Ectodermal cell (in vitro differentiated cells): Measurements from ENCODE around the gene ZNF619.

Source experiments
- H3K27ac ChIP-seq: 2 replicates; pipeline ENCODE4 v1.7.0; 2013; ENCODE audit warnings: mild to moderate bottlenecking, low read depth, low read length; ENCODE audit not compliant: insufficient read depth, poor library complexity, severe bottlenecking
- H3K27me3 ChIP-seq: 2 replicates; pipeline ENCODE4 v1.7.0; 2013; ENCODE audit warnings: mild to moderate bottlenecking, low read length; ENCODE audit not compliant: insufficient read depth, control insufficient read depth, poor library complexity, severe bottlenecking
- H3K36me3 ChIP-seq: one replicate; pipeline ENCODE4 v1.7.0; 2013; ENCODE audit warnings: low read length; ENCODE audit not compliant: control insufficient read depth, insufficient read depth
- H3K4me1 ChIP-seq: one replicate; pipeline ENCODE4 v1.7.0; 2013; ENCODE audit warnings: low read length; ENCODE audit not compliant: control insufficient read depth, insufficient read depth
- H3K4me3 ChIP-seq: 2 replicates; pipeline ENCODE4 v1.7.0; 2013; ENCODE audit warnings: low read depth, low read length, control low read depth; ENCODE audit not compliant: insufficient read depth
- H3K9me3 ChIP-seq: 2 replicates; pipeline ENCODE4 v1.7.0; 2013; ENCODE audit warnings: mild to moderate bottlenecking, low read length, moderate library complexity; ENCODE audit not compliant: control insufficient read depth
- WGBS, 2 experiments: methylation state at CpG; one replicate each; pipeline ENCODE4 v1.1.7; 2013; ENCODE audit warnings: missing lambda C conversion rate in 2 of 2; 5-methylcytosine and 5-hydroxymethylcytosine counted together

Gene ZNF619

GRCh38 chr3:40504636-40505430 is 27.9 kb downstream of the ZNF619 start:
- Histone ChIP-seq H3K36me3 (peaks cover 14% of the 10 kb centered on the region), H3K4me1 (peaks cover 3% of the 10 kb centered on the region), H3K9me3 (no peaks in the 10 kb centered on the region), H3K27ac (no peak overlapping the region), H3K27me3 (no peaks in the 10 kb centered on the region), H3K4me3 (no peak overlapping the region)
- WGBS, 2 experiments: 94 to 97% methylated on average over 5 of the region's 5 CpGs

- H3K9me3 ChIP-seq: no peaks in the 10 kb centered on the region
- H3K4me1 ChIP-seq: peaks cover 3% of the 10 kb centered on the region
- 11% methylated on average over 44 of the region's 44 CpGs for WGBS, 2 experiments
- no peaks in the 10 kb centered on the region for H3K27me3 ChIP-seq
- H3K27ac ChIP-seq: no peak within 1 kb of the TSS
- H3K4me3 ChIP-seq: peak within 1 kb of the TSS; percentile 78
- H3K36me3 ChIP-seq: peaks cover 24% of the 10 kb centered on the region
Observed at GRCh38 chr3:40505599-40506462, 28.9 kb downstream of the ZNF619 start, which contains the start of gene ZNF620. TSS of gene ZNF620 (plus strand) at chr3:40506039. CDS start at chr3:40506353, 314 bp downstream.

- Histone ChIP-seq H3K4me1 (peaks cover 3% of the 10 kb centered on the region), H3K36me3 (peaks cover 43% of the 10 kb centered on the region), H3K27ac (no peak overlapping the region), H3K9me3 (no peaks in the 10 kb centered on the region), H3K27me3 (no peaks in the 10 kb centered on the region), H3K4me3 (no peak overlapping the region)
- 88 to 100% methylated on average over 1 of the region's 1 CpG for WGBS, 2 experiments
Observed at GRCh38 chr3:40511031-40511718, 34.3 kb downstream of the ZNF619 start.

- Histone ChIP-seq H3K4me3 (no peak overlapping the region), H3K9me3 (no peaks in the 10 kb centered on the region), H3K27ac (no peak overlapping the region), H3K4me1 (no peaks in the 10 kb centered on the region), H3K36me3 (peaks cover 22% of the 10 kb centered on the region), H3K27me3 (no peaks in the 10 kb centered on the region)
- 94 to 98% methylated on average over 4 to 5 of the region's 5 CpGs for WGBS, 2 experiments
Observed at GRCh38 chr3:40516201-40516600, 39.3 kb downstream of the ZNF619 start.

- Histone ChIP-seq H3K27me3 (no peaks in the 10 kb centered on the region), H3K9me3 (no peaks in the 10 kb centered on the region), H3K36me3 (peaks cover 10% of the 10 kb centered on the region), H3K4me1 (no peaks in the 10 kb centered on the region), H3K4me3 (no peak overlapping the region), H3K27ac (no peak overlapping the region)
- WGBS, 2 experiments: 85 to 86% methylated on average over 1 of the region's 1 CpG
Observed at GRCh38 chr3:40518067-40518466, 41.1 kb downstream of the ZNF619 start.

- Histone ChIP-seq H3K4me3 (no peak overlapping the region), H3K27me3 (no peaks in the 10 kb centered on the region), H3K4me1 (no peaks in the 10 kb centered on the region), H3K27ac (no peak overlapping the region), H3K9me3 (no peaks in the 10 kb centered on the region), H3K36me3 (peaks cover 10% of the 10 kb centered on the region)
- 91 to 93% methylated on average over 1 of the region's 1 CpG for WGBS, 2 experiments
Observed at GRCh38 chr3:40518848-40519247, 41.9 kb downstream of the ZNF619 start.

GRCh38 chr3:40521254-40521653 is 44.3 kb downstream of the ZNF619 start:
- no peak overlapping the region for H3K4me3 ChIP-seq
- H3K27me3 ChIP-seq: no peaks in the 10 kb centered on the region
- peaks cover 6% of the 10 kb centered on the region for H3K36me3 ChIP-seq
- no peaks in the 10 kb centered on the region for H3K9me3 ChIP-seq
- no peaks in the 10 kb centered on the region for H3K4me1 ChIP-seq
- WGBS, 2 experiments: 100% methylated on average over 1 to 3 of the region's 3 CpGs
- no peak overlapping the region for H3K27ac ChIP-seq

- no peak overlapping the region for H3K27ac ChIP-seq
Observed at GRCh38 chr3:40523781-40524180, 46.9 kb downstream of the ZNF619 start.

GRCh38 chr3:40524222-40524567 is 47.3 kb downstream of the ZNF619 start:
- Histone ChIP-seq H3K27ac (peak overlapping the region; percentile 65), H3K4me1 (no peaks in the 10 kb centered on the region), H3K27me3 (no peaks in the 10 kb centered on the region), H3K36me3 (peaks cover 5% of the 10 kb centered on the region), H3K9me3 (no peaks in the 10 kb centered on the region), H3K4me3 (peak overlapping the region; percentile 95)
- WGBS, 2 experiments: 51 to 58% methylated on average over 5 of the region's 5 CpGs

More at GRCh38 chr3:40523781-40524180, 46.9 kb downstream of the ZNF619 start:
- no peaks in the 10 kb centered on the region for H3K27me3 ChIP-seq
- H3K36me3 ChIP-seq: peaks cover 5% of the 10 kb centered on the region
- 93 to 96% methylated on average over 2 of the region's 2 CpGs for WGBS, 2 experiments
- no peak overlapping the region for H3K4me3 ChIP-seq
- no peaks in the 10 kb centered on the region for H3K4me1 ChIP-seq
- no peaks in the 10 kb centered on the region for H3K9me3 ChIP-seq
